ENCODE results near the gene TCAP. TPM values are rescaled to one million over a fixed set of nuclear protein-coding genes. Genes with fewer than 3 reads are reported as not detected.
A peak's percentile ranks its signal among the peaks of the same experiment; 100 is the strongest.

TCAP gene
- total and polyA plus RNA-seq, 10 of the 15 experiments (the other 5 are each of a cell fraction or from before 2014, with no cell fraction given): 0.17 to 1.0 (median 0.36) TPM; not detected in 3

GRCh38 chr17:39676198-39676819 is 11.2 kb downstream of the TCAP start (continued):
- no peak for TF ChIP-seq NFXL1 (IDR thresholded peaks at IDR 0.05; ENCODE audit: borderline replicate concordance)
- no peak for TF ChIP-seq EZH2 (IDR thresholded peaks at IDR 0.05; ENCODE audit: borderline replicate concordance, control insufficient read depth, low read depth, low read length)
- TF ChIP-seq POU2F2 (IDR thresholded peaks at IDR 0.05; ENCODE audit: borderline replicate concordance, low read depth, low read length): no peak
- TF ChIP-seq MTA2 (IDR thresholded peaks at IDR 0.05; ENCODE audit: low read depth): peak; percentile 32; the same call in 1 of the 2 replicates
- peak; percentile 80 for TF ChIP-seq DPF2 (IDR thresholded peaks at IDR 0.05)
- no peak for TF ChIP-seq PAX8 (IDR thresholded peaks at IDR 0.05)
- no peak for TF ChIP-seq RCOR1 (conservative IDR thresholded peaks at IDR 0.05; ENCODE audit: low read depth, low read length)
- TF ChIP-seq EED (IDR thresholded peaks at IDR 0.05; ENCODE audit: low read depth): peak; percentile 46; the same call in 1 of the 2 replicates
- no peak for TF ChIP-seq CHD2 (IDR thresholded peaks at IDR 0.05; ENCODE audit: borderline replicate concordance, low read depth, low read length)
- 0 out of 2 replicates have a peak, but pooled peaks have one; percentile 14 for TF ChIP-seq NKRF (conservative IDR thresholded peaks at IDR 0.05)
- 0 out of 2 replicates have a peak, but pooled peaks have one; percentile 40 for TF ChIP-seq GATAD2B (conservative IDR thresholded peaks at IDR 0.05; ENCODE audit: low read depth)
- peak; percentile 93 for TF ChIP-seq IKZF1 (conservative IDR thresholded peaks at IDR 0.05)
- no peak for TF ChIP-seq HCFC1 (IDR thresholded peaks at IDR 0.05; ENCODE audit: low read length)
- 0 out of 2 replicates have a peak, but pooled peaks have one; percentile 8 for TF ChIP-seq BCL11A (IDR thresholded peaks at IDR 0.05; ENCODE audit: low read depth, low read length)
- no peak for TF ChIP-seq RAD51 (IDR thresholded peaks at IDR 0.05)
- no peak for TF ChIP-seq YY1 (IDR thresholded peaks at IDR 0.05; ENCODE audit: low read depth, low read length)
- no peak for TF ChIP-seq MYC (IDR thresholded peaks at IDR 0.05; ENCODE audit: insufficient read depth, insufficient read length, insufficient replicate concordance, low read length, severe bottlenecking)
- no peak for TF ChIP-seq REST (IDR thresholded peaks at IDR 0.05; ENCODE audit: low read depth, low read length)
- TF ChIP-seq MXI1 (IDR thresholded peaks at IDR 0.05; ENCODE audit: low read depth, low read length): no peak
- no peak for TF ChIP-seq ZNF24 (IDR thresholded peaks at IDR 0.05)
- TF ChIP-seq CTCF (IDR thresholded peaks at IDR 0.05 in 2 of 3, conservative IDR thresholded peaks at IDR 0.05 in 1 of 3; ENCODE audit: control insufficient read depth in 2 of 3, extremely low read depth in 1 of 3, insufficient read depth in 1 of 3, low read depth in 3 of 3, low read length in 3 of 3): no peak
- peak; percentile 79 for TF ChIP-seq HDGF (IDR thresholded peaks at IDR 0.05)
- no peak for TF ChIP-seq POLR2A (IDR thresholded peaks at IDR 0.05; ENCODE audit: low read depth, low read length)
- TF ChIP-seq JUND (IDR thresholded peaks at IDR 0.05; ENCODE audit: low read depth, low read length): no peak
- no peak for TF ChIP-seq CREM (IDR thresholded peaks at IDR 0.05; ENCODE audit: low read depth)
- no peak for TF ChIP-seq MTA3 (IDR thresholded peaks at IDR 0.05; ENCODE audit: borderline replicate concordance, low read length)
